ENCODE data around the gene FXYD6. TPM values are rescaled to one million over a fixed set of nuclear protein-coding genes. Genes with fewer than 3 reads are reported as not detected.
"Not testable (repeated sequence)": the region's sequence is repeated elsewhere in the genome, so short reads cannot be mapped to it uniquely, and the experiment has no call there.

Gene FXYD6
- total RNA-seq, 2 donors from 2014 or later = 16.8 to 23.9 TPM

DNA sequence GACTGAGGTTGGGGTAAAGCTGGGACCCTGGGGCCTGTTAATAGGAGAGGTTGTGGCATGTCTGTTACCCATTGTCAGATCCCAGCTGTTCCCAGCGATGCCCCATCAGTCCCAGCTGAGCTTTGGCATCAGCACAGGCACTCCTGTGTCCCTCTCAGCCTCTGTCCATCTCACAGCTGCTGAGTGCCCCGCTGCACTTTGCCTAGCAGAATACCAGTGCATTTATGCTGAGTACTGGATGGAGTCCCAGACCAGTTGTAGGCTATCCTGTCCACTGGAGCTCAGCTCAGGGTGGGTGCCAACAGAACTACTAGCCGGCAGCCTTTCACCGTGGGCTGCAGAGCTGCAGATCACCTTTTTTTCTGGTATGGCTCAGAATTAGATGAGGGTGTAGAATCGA, 9.9 kb downstream of the FXYD6 start:
- 67 to 72% methylated on average over 3 to 5 of the region's 5 CpGs for WGBS, 2 donors
- Histone ChIP-seq H3K27ac (no peak overlapping the region), H3K27me3 (no peaks in the 10 kb centered on the region), H3K36me3 (replicated peaks in 1 of 2; ENCODE audit: insufficient read depth in 1 of 2, low read depth in 2 of 2) (no peaks in the 10 kb centered on the region), H3K4me3 (no peak overlapping the region), H3K9me3 (no peaks in the 10 kb centered on the region), H3K4me1 (peaks cover 9% of the 10 kb centered on the region)
- ATAC-seq (no peak), DNase-seq (no peak)
- intact Hi-C loops (cut with DNase I) = no loop called here
- TF ChIP-seq, protein P1, sequence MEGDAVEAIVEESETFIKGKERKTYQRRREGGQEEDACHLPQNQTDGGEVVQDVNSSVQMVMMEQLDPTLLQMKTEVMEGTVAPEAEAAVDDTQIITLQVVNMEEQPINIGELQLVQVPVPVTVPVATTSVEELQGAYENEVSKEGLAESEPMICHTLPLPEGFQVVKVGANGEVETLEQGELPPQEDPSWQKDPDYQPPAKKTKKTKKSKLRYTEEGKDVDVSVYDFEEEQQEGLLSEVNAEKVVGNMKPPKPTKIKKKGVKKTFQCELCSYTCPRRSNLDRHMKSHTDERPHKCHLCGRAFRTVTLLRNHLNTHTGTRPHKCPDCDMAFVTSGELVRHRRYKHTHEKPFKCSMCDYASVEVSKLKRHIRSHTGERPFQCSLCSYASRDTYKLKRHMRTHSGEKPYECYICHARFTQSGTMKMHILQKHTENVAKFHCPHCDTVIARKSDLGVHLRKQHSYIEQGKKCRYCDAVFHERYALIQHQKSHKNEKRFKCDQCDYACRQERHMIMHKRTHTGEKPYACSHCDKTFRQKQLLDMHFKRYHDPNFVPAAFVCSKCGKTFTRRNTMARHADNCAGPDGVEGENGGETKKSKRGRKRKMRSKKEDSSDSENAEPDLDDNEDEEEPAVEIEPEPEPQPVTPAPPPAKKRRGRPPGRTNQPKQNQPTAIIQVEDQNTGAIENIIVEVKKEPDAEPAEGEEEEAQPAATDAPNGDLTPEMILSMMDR (IDR thresholded peaks at IDR 0.05) = no peak
- no peak for TF ChIP-seq POLR2A (IDR thresholded peaks at IDR 0.05)

DNA sequence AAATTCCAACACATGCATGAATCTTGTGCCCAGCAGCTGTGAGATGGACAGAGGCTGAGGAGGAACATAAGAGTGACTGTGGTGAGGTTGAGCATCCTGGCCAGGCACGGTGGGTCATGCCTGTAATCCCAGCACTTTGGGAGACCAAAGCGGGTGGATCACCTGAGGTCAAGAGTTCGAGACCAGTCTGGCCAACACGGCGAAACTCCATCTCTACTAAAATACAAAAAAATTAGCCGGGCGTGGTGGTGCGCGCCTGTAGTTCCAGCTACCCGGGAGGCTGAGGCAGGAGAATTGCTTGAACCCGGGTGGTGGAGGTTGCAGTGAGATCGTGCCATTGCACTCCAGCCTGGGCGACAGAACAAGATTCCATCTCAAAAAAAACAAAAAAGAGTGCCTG, 10.9 kb downstream of the FXYD6 start:
- 84 to 86% methylated on average over 13 of the region's 13 CpGs for whole genome bisulfite sequencing, 2 donors
- not testable (repeated sequence) for DNase-seq

DNA sequence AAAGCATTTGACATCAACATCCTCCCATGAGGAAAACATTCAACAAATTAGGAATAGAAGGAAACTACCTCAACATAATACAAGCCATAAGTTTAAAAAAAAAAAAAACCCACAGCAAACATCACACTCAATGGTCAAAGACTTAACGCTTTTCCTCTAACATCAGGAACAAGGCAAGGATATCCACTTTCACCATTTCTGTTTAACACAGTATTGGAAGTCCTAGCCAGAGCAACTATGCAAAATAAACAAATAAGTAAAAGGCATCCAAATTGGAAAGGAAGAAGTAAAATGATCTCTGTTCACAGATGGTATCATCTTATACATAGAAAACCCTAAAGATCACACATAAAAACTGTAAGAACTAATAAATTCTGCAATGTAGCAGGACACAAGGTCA, 13.1 kb downstream of the FXYD6 start:
- no peak overlapping the region for H3K4me3 ChIP-seq
- H3K4me1 ChIP-seq = peaks cover 4% of the 10 kb centered on the region
- H3K27me3 ChIP-seq = no peaks in the 10 kb centered on the region
- intact Hi-C loops (cut with DNase I) = no loop called here
- no peak overlapping the region for H3K27ac ChIP-seq
- H3K36me3 ChIP-seq (replicated peaks in 1 of 2; ENCODE audit: insufficient read depth in 1 of 2, low read depth in 2 of 2) = no peaks in the 10 kb centered on the region
- ATAC-seq (no peak), DNase-seq (no peak)
- no peak for TF ChIP-seq POLR2A (IDR thresholded peaks at IDR 0.05)
- TF ChIP-seq, protein P1 (IDR thresholded peaks at IDR 0.05) = no peak
- H3K9me3 ChIP-seq = no peaks in the 10 kb centered on the region
- WGBS, 2 donors = 87 to 100% methylated on average over 1 of the region's 1 CpG

More for the DNA sequence above, 10.9 kb downstream of the FXYD6 start:
- ATAC-seq; H3K27me3 ChIP-seq; H3K4me3 ChIP-seq; intact Hi-C loops (cut with DNase I); H3K9me3 ChIP-seq; H3K36me3 ChIP-seq (replicated peaks in 1 of 2; ENCODE audit: insufficient read depth in 1 of 2, low read depth in 2 of 2); H3K27ac ChIP-seq: not testable (repeated sequence)
- H3K4me1 ChIP-seq = peaks cover 10% of the 10 kb centered on the region

DNA sequence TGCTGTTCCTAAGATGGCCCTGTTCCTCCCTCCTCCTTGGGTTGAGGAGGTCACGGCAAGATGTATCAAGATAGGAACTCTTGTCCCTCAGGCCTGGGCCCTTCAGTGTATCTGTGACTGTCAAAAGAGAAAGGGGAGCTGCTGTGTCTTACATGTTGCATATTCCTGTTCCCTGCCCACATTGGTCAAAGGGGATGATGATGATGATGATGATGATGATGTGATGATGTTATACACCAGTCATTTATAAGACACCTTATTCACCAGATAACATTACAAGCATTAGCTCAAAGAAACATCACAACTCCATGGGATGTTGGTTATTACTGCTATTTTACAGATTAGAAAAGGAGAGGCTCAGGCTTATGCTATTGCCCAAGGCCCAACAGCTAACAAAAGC, 13.7 kb downstream of the FXYD6 start:
- intact Hi-C loops (cut with DNase I) = no loop called here
- Histone ChIP-seq H3K36me3 (replicated peaks in 1 of 2; ENCODE audit: insufficient read depth in 1 of 2, low read depth in 2 of 2) (no peaks in the 10 kb centered on the region), H3K9me3 (no peaks in the 10 kb centered on the region), H3K27ac (no peak overlapping the region), H3K27me3 (no peaks in the 10 kb centered on the region), H3K4me3 (no peak overlapping the region), H3K4me1 (peaks cover 4% of the 10 kb centered on the region)
- 100% methylated on average over 1 of the region's 1 CpG; no CpG with 5 or more reads in 1 of the 2 donors for WGBS, 2 donors
- no peak for TF ChIP-seq POLR2A (IDR thresholded peaks at IDR 0.05)
- TF ChIP-seq, protein P1 (IDR thresholded peaks at IDR 0.05) = no peak
- ATAC-seq = no peak
- no peak for DNase-seq

DNA sequence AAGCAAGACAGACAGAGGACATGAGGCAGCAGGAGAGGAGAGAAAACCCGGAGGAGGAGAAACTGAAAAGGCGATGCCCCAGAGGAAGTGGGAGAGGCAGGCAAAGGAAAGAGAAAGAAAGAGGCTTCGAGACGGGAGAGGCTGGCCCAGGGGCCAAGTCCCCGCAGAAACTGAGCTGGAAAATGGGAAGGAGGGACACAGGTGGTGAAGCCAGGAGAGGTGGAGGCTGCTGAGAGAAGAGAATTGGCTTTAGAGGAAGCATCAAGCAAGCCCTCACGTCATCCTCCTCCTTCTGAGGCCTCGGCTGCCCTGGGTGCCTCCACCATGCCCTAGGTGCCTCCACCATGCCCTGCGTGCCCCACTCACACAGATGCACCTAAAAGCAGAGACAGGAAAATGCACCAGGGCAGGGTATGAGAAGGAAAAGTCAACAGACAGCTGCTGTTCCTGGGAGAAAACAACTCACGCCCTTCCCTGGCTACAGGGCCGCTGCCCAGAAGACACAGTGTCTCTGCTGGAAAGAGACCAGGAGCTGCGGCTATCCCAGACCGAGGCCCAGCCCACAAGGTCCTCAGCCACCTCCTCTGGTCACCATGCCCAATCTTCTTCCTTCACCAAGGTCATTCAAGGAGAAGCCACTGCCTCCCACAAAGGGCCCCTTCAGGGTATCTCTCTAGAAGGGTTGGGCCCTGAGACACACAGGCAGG, 14.3 kb downstream of the FXYD6 start:
- no peak overlapping the region for H3K4me3 ChIP-seq
- TF ChIP-seq POLR2A (IDR thresholded peaks at IDR 0.05) = no peak
- TF ChIP-seq, protein P1 (IDR thresholded peaks at IDR 0.05) = no peak
- no peaks in the 10 kb centered on the region for H3K27me3 ChIP-seq
- 71 to 73% methylated on average over 8 to 12 of the region's 12 CpGs for WGBS, 2 donors
- no peaks in the 10 kb centered on the region for H3K9me3 ChIP-seq
- intact Hi-C loops (cut with DNase I) = no loop called here
- peaks cover 4% of the 10 kb centered on the region for H3K4me1 ChIP-seq
- peak overlapping the region in 3 of 4 donors; percentile 8 to 26 (median 13) for H3K27ac ChIP-seq
- ATAC-seq (no peak), DNase-seq (no peak)
- no peaks in the 10 kb centered on the region for H3K36me3 ChIP-seq (replicated peaks in 1 of 2; ENCODE audit: insufficient read depth in 1 of 2, low read depth in 2 of 2)
